ENCODE results near the gene GRIK1.

The GRIK1 gene

DNA sequence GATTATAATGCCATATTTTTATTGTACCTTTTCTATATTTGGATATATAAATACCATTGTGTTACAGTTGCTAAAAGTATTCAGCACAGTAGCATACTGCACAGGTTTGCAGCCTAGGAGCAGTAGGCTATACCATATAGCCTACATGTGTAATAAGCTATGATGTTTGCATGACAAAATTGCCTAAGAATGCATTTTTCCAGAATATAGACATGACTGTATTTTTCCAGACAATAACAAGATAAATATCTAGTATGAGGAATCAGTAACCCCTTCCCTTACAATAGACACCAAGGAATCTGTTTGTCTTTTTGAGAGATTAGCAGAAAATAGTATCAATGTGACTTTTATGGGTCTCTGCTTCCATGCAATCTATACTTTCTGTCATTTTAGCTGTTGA lies 228.6 kb downstream of the GRIK1 start:
- DNase-seq, result no peak

DNA sequence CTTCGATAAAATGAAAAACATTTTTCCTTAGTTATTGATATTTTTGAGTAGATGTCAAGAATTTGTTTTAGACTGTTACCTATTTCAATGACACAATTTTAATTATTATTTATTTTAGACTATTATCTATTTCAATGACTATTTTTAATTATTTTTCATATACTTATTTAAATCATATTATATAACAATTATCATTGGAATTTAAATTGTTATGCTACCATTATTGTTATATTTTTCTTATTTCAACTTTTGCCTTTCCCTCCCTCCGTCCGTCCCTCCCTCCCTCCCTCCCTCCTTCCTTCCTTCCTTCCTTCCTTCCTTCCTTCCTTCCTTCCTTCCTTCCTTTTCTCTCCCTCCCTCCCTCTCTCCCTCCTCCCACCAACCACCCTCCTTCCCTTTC lies 229.3 kb downstream of the GRIK1 start:
- DNase-seq, result no peak

DNA sequence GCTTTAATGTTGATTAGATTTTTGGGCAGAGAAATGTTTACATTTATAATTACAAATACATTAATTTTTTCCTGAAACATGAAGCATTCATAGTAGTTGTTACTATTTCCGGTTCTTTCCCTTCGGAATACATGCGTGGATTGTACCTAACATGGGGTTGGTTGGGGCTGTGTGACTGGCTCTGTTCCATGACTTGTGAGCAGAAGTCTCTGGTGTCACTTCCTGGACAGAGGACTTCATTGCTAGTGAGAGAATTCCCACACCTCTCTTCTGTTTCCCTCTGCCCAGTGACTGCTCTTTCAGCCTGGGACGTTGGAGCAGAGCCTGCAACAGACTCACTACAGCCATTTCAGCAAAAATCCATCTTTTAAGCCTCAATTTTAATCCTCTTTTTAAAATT lies 231.4 kb downstream of the GRIK1 start:
- no peak for DNase-seq

DNA sequence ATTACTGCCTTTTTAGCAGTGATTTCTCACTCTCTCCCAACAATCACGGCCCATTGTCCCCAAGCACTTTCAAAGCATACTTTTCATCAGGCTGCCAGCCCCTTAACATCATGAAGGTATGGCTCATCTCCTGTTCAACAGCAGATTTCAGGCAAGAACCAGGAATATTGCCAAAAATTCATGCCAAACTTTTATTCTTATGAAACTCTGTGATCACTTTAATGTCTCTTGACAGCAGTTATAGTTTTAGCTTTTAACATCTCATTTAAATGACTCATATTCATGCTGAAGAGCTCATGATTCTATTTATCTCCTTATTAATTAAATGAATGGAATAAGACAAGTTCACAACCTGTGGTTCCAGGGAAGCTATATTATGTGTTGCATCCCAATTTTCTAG lies 235.1 kb downstream of the GRIK1 start:
- no peak for DNase-seq

DNA sequence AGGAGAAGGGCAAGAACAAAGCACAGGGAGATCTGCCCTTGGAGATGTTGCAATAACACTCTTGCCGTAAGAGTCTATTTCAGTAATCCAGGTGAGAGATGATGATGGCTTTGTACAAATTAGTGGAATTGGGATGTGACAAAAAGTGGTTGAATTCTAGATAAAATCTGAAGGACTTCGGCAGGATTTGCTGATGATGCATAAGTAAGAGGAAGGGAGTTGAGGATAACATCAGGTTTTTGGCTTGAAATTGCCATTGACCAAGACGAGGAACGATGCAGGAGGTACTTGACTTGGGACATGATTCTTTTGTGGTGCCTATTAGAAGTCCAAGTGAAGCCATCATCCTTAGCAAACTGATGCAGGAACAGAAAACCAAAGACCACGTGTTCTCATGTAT lies 238.1 kb downstream of the GRIK1 start:
- no peak for DNase-seq

DNA sequence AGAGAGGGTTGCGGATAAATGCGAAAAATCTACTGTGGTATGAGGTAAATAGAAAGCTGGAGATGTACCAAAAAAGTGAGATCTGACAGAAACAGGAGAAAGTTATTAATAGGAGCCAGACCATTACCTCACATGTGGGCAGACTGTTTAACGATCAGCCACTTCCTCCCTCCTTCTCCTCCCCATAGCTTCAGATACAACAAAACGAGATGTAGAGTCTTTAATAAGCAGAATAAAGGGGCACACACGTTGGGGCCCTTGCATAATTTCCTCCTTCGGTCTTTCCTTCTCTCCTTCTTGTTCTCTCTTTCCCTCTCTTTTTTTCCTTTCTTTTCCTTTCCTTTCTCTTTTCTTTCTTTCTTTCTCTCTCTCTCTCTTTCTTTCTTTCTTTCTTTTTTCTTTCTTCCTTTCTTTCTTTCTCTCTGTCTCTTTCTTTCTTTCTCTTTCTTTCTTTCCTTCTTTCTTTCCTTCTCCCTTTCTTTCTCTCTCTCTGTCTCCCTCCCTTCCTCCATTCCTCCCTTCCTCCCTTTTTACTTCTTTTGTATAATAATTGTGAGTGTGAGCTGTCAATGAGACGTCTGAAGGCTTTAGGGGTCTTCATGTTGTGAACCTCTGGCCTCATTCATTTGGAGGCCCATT lies 242.1 kb downstream of the GRIK1 start:
- no peak for DNase-seq

DNA sequence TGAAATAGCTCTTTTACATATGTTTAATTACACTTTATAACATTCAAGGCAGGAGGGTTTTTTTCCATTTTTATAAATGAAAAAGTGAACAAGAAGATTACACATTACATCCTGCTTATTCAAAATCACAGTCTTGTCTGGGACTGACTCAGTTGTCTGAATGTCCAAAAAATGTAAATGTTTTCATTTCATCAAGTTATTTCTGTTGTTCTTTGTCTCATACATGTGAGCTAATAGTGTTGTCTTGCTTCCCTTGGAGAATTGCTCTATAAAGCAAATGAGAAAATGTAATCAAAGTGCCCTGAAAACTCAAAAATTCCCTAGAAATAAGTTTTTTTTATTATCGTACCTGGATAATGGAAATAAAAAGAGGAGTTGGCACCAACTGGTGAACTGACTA lies 242.9 kb downstream of the GRIK1 start:
- DNase-seq, result no peak

DNA sequence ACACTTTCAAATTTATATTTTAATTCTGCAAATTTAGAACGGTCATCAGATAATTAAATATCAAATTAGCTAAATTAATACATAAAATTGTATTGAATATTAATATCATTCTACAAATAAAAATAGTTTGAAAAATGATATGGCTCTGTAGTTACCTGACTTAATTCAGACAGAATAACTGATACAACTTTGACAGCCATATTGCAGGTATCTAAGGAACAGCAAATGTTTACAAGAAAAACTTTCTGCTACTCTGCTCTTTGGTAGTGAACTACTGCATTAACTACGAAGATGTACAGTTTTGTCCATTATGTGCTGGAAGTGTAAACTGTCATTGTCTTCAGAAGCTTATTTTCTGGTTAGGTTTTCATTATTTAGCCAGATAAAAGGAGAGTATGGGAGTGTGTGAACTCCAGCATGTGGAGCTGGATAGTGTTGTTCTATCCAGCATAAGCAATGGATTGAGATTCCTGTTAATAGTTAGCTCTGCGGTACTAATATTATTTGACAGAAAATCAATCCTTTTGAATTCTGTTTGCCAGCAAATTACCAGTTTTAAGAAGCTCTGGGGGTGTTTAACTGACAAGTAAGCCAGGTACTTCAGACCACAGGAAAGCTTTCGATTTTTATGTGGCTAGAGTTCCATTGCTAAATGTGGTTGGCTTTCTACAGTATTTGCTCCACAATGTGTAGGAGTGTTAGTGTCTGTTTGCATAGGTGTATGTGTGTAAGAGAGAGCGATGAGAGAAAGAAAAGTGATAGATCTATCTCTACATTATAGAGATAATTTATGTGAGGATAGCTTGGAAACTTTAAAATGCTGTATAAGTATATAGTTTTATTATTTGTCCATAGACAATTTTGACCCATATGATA lies 247.9 kb downstream of the GRIK1 start:
- DNase-seq, result no peak

DNA sequence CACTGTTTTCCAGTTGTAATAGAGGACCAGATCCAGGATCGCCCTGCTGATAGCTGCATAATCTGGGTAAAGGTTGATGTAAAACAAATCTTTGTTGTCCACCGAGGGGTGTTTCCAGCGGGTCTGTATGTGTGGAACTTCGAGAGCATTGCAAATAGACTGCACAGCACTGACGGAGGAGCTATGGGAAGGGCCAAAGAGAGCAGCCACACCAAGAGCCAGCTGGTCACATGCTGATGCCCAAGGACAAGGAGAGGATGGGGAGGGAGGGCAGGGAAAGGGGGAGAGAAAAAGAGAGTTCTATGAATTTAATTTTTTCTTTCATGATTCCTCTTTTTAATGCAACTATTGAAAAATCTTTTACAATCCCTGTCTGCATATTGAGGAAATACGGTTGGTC lies 250.0 kb downstream of the GRIK1 start:
- DNase-seq, result no peak

DNA sequence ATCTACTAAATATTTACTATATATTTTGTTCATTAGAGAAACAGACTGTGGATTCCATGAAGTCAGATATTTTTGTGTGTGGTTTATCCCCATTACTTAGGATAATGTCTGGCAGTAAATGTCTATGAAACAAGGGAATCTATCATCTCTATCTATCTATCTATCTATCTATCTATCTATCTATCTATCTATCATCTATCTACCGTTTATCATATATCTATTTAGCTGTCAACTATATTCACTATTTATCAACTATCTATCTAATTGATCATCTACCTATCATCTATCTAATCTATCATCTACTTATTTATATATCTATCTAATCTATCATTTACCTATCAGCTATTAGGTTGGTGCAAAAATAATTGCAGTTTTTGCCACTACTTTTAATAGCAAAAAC lies 255.7 kb downstream of the GRIK1 start:
- no peak for DNase-seq

DNA sequence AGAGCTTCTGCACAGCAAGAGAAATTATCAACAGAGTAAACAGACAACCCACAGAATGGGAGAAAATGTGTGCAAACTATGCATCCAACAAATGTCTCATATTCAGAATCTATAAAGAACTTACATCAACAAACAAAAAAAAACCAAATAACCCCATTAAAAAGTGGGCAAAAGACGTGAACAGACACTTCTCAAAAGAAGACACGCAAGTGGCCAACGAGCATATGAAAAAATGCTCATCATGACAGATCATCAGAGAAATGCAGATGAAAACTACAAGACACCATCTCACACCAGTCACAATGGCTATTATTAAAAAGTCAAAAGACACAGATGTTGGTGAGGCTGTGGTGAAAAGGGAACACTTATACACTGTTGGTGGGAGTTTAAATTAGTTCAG lies 257.0 kb downstream of the GRIK1 start:
- no peak for DNase-seq

DNA sequence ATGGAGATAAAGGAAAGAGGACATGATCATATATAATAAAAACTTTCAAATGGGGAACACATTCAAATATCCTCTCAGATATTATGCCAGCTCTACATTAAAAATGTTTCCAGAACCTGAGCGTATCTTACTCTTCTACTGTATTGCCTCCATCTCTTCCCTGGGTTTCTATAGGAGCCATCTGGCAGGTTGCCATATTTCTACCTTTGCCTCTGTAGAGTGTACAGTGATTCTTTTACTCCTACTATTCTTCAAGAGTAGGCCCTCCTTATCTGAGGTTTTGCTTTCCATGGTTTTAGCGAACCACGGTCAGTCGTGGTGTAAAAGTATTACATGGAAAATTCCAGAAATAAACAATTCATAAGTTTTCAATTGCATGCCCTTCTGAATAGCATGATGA lies 259.5 kb downstream of the GRIK1 start:
- DNase-seq, result no peak

DNA sequence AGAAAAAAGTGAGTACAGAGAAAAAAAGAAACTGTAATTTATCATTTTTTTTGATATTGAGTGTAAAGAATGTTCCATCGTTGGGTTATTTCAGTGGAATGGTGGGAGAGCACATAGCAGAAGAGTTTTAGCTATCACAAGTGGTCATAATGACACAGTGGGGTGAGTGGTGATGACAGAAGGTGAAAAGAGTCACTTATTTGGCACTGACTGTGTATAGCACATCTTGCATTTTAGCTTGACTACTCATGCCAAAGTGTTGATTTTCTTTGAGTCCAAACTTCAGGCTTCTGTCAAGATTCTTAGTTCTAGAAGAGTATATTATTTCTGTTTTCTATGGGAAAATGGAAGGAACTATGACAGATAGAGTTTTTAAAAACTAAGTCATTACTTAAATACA lies 261.2 kb downstream of the GRIK1 start:
- no peak for DNase-seq

DNA sequence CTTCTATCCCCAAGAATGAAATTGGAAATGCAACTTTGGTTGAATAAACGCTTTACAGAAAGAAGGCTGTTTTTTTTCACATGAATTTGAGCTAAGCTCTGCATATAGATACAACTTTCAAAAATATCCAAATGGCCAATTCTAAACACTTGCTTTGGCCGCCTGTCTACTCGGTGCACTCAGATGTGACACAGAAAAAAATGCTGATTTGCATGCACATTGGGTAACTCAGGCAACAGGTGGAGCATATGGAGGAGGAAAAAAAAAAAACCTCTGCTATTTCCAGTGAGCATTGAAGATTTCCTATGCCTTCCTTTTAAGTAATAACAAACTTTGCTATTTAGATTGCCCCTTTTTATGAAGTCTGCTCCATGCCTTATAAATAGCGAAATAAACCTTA lies 262.5 kb downstream of the GRIK1 start:
- no peak for DNase-seq

DNA sequence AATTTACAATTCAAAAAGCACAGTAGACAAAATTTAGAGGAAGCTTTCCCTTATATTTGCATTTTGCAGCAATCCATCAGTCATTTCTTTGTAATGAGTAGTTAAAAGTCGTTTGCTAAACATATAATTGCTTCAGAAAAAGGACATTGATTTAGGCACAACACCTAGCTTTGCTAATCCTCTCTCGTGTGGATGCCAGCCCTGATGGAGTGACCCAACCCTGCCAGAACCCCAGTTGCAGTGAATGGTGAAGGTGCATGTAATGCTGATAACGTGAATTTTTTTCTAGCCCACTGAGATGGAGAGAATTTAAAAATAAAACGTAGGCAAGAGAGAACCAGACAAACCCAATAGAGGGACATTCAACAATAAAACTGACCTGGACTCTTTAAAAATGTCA lies 263.4 kb downstream of the GRIK1 start:
- DNase-seq, result no peak

DNA sequence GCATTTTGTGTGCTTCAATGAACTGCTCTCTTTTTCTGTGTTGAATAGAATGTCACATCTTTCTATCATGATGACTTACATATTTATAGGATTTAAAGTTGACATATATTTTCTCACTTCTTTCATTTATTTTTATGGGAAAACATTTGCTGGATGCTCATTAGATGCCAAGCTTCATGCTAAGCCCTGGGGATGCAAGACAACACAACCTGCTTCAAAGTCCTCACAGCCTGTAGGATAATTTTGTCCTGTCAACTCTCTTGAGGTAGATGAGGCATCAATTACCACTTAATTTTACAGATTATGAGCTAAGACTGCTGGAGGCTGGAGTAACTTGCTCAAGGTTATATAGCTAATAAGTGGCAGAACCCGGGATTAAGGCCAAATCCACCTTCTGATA lies 264.3 kb downstream of the GRIK1 start:
- no peak for DNase-seq

DNA sequence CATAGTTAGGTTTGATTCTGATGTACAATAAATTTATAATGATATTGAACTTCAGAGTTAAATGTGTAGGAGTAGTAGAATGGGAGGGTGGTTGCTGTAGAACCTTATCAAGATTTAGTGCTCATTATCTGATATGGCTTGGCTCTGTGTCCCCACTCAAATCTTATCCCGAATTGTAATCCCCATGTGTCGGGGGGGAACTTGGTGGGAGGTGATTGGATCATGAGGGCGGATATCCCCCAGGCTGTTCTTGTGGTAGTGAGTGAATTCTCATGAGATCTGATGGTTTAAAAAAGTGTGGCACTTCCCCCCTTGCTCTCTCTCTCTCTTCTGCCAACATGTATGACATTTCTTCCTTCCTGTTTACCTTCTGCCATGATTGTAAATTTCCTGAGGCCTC lies 265.5 kb downstream of the GRIK1 start:
- no peak for DNase-seq

DNA sequence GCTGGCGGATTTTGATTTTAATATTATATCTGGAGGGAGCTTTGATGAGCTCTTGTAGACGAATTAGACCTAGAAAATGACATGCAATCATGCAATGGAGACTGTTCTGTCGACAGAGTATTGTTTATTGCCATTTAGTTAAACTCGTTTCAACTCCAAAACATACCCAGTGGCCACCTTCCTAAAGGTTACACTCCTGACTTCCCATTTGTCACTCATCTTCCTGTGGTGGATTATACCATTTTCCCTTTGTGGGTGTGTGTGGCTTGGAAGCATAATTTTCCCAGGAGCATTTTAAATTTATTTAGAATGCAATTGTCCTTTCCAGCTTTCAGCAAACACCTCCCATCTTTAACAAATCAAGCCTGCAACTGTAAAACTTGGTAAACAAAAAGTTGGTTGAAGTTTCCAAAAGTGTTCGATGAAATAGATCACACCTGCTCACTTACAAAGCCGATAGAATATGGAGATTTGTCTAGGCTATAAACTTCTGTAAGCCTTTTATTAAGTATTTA lies 266.6 kb downstream of the GRIK1 start:
- no peak for DNase-seq

DNA sequence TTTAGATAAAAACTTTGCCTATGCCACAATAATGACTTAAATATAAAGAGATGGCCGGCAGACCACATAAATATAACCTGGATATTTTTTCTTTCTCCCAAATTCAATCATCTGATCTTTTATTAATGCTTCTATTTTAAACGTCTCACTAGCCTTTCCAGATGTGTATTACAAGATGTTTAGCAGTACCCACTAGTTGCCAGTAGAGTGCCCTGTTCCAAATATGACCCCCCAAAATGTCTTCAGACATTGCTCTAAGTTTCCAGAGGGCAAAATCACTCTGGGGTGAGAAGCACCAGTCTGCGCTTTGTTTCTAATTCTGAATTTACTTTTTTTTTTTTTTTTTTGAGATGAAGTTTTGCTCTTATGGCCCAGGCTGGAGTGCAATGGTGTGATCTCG lies 268.1 kb downstream of the GRIK1 start:
- DNase-seq, result no peak

DNA sequence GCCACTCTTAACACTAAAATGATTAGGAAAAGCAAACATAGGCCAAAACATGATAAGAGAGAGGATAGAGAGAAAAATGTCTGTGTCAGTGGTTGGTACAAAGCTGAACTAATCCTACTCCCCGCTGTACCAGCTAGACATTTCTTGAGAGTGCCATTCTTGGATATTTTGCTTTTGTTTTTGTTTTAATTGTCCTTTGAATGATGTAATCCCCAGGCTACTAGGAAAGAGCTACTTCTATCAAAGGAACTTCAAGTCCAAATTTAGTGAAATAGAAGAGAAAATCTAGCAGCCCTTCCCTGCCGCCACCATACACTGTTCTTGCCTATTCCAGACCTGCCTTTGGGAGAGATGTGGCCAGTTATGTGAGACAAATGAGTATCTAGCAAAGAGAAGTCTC lies 269.6 kb downstream of the GRIK1 start:
- no peak for DNase-seq

DNA sequence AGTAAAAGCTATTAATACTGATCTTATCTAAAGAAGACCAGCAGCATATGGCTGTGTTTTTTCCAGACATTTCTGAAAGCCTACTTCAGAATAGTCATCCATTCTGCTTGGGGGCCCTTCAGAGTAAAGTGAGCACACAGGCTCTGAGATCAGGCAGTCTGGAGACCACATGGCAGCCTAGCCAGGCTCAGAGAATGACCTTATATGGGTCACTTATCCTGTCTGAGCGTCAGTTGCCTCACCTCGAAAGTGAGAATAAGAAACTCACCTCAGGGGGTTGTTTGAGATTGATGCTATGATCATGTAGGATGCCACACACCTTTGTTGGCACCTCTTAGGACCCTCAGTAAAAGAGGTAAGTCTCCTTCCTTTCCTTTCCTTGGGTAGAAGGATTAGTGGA lies 270.4 kb downstream of the GRIK1 start:
- DNase-seq, result no peak

DNA sequence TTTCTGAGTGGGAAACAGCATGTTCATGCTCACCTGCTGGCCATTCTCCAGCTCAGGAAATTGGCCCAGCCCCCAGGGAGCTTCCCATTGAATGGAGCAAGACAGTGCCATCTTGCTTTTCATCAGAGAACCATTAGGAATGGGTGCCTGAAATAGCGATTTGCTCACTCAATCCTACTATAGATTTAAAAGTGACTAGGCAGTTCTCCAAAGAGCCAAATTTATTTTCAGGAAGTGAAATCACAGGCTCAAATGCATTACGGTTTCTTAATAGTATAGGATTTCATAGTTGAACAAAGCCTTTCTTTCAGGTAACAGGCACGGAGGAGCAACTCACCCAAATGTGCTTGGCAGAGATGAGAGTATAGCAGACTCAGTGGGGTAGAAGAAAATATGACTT lies 272.1 kb downstream of the GRIK1 start:
- DNase-seq, result no peak

DNA sequence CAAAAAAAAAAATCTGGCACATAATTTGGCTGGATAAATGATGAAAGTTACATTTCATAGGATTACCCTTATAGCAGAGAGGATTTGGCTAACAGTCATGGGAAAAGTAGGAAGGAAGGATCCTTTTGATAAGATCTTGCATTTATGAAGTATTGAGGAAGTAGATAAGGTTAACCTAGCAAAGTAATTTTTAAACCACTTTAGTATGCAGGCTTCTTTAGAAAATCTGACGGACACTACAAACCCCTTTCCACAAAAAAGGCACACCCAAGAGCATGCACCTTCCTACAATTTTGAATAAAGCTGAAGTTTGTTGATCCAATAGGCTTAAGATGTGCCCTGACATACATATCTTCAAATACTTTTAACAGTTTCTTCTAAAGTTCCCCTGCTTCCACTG lies 275.2 kb downstream of the GRIK1 start:
- DNase-seq, result no peak

DNA sequence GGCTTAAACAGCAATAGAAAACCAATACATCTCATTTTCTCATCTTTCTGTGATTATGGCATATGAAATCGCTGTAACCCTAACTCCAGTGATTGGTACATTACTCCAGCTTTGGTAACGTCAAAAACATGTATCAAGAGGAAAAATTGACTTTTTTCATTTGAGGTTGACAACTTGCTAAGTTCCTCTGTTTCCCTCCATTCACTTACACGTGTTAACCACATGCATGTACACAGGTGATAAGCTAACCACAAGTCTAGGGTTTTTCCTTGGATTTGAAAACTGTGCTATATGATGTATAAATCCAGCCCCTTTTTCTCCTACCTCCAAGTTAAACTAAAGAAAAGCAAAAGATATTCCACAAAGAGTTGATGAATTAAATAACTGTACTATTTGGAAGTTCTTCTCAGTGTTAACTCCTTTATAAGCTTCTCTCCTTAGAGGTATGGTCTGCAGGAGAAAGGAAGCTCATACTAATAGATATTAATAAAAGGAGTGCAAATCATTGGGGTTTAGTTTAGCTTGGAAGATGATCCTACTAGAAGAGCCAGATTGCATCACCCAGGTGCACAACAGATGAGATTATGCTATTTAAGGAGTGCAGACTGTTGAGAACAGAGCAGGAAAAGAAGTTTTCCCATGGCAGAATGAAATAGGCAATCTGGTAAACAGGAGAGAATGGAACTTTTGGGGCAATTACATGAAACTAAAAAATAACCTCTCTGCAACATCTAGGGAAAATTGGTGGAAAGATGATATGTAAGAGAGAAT lies 277.9 kb downstream of the GRIK1 start:
- no peak for DNase-seq

All from activated gamma-delta T cell treated with Interleukin-2 at 50 U/mL for 16 hours (primary cell).